Psoas muscle (tissue), 8 donors: ENCODE measurements around the gene ANK2. TPM values are rescaled to one million over a fixed set of nuclear protein-coding genes. Genes with fewer than 3 reads are reported as not detected.

Experiments
- ATAC-seq, 4 donors: fragments of 200-7000 bp; cut with Tn5 transposase; one replicate each; pipeline ENCODE4 v1.9.1; 2020; ENCODE audit warnings: moderate library complexity in 3 of 4, mild to moderate bottlenecking in 2 of 4
- DNase-seq, 2 donors: peaks; one replicate each; pipeline ENCODE4 v3.0.0-alpha.2; 2020
- H3K27ac ChIP-seq: fragments of 200-600 bp; one replicate; pipeline ENCODE4 v1.8.0; 2022
- H3K27me3 ChIP-seq, 3 donors: fragments of 200-600 bp in 1 of 3; one replicate each; pipeline versions ENCODE4 v1.6.1 to v1.8.0; 2013 to 2022; ENCODE audit warnings: low read length in 2 of 3, mild to moderate bottlenecking in 2 of 3, moderate library complexity in 1 of 3; ENCODE audit not compliant: insufficient read depth in 3 of 3
- H3K36me3 ChIP-seq, 2 donors: fragments of 200-600 bp in 1 of 2; one replicate each; pipeline versions ENCODE4 v1.6.1 to v1.8.0; 2013 to 2022; ENCODE audit warnings: low read depth in 1 of 2, mild to moderate bottlenecking in 1 of 2, moderate library complexity in 1 of 2; ENCODE audit not compliant: insufficient read depth in 1 of 2
- H3K4me1 ChIP-seq: fragments of 200-600 bp; one replicate; pipeline ENCODE4 v1.8.0; 2022
- H3K4me3 ChIP-seq: fragments of 200-600 bp; one replicate; pipeline ENCODE4 v1.8.0; 2022; ENCODE audit warnings: mild to moderate bottlenecking
- H3K9me3 ChIP-seq: fragments of 200-600 bp; one replicate; pipeline ENCODE4 v1.8.0; 2022
- CTCF ChIP-seq: fragments of 200-600 bp; IDR thresholded peaks from one replicate; pipeline ENCODE4 v1.8.0; 2022; ENCODE audit warnings: antibody characterized with exemption
- WGBS, 3 donors: extraction: QIAGEN DNeasy Blood & Tissue Kit; methylation state at CpG; one replicate each; pipeline versions ENCODE4 v1.1.6 to v1.1.7; 2013; 5-methylcytosine and 5-hydroxymethylcytosine counted together
- intact Hi-C, 2 donors: fragments of 100-400 bp; cut with DNase I; formaldehyde crosslinking; loops; one replicate each; pipeline versions ENCODE4 v1.11.0 to v1.14.2; 2022
- polyA plus RNA-seq, 3 donors: library from polyadenylated mRNA; stranded (reverse); fragments of 200-250 nt; gene quantifications; one replicate each; pipeline ENCODE4 v1.2.3, GENCODE V29; 2013
- total RNA-seq, 4 donors: library from RNA; stranded (reverse); fragmentation: NEBNext Ultra II Directional in 2 of 4; extraction: Animal tissue kit (Norgen Biotek cat#: 25700) in 2 of 4; gene quantifications; one replicate each; pipeline versions ENCODE4 v1.2.1 to v1.2.4, GENCODE V29; 2021 to 2023
- donor health status: healthy with polysubstance abuse.
- donor health status: DM: no; HTN: no; CAD: no; lungs with moderate emphysema.
- donor health status: Bipolar disorder and iron deficiency.
- donor health status: healthy.
- donor health status: DM: yes; HTN: yes; CAD: no.
- donor health status: DM: no; HTN: no; CAD: no.
- donor health status: DM: no; HTN: no; CAD: no.
- donor health status: DM: yes; HTN: yes; CAD: no.

ANK2 gene
- total and polyA plus RNA-seq, 7 donors = 14.1 to 153 (median 78.5) TPM

DNA sequence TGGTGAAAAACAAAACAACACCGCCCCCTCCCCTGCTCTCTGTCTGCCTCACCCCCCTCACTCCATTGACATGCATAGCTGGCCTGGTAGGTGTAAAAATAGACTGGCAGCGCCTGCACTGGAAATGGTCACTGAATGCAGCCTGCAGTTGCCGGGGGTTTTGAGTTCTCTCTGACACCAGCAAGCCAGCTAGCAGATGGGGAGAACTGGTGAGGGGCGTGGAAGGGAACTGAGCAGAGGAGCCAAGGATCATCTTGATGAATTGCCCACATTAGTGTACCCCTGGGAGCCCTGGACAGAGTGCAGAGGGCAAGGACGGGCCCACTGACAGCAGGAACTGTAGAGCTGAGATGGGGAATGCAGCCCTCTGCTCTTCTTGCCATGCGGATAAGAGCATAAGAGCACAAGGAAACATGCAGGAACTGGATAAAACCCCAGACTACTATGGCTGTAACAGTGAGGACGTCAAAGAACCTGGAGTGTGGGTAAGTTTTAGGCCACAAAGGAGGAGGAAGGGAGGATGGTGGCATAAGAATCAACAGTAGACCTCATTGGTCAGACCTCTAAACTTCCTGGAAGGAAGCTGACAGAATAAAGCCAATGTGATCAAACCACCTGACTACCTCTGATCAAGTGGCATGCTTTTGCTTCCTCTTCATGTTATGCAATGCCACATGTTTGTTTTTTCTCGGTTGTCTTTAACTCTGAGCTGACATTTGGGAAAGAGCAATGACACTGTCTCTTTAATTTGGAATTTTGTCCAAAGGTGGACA lies 96.3 kb downstream of the ANK2 start:
- H3K36me3 ChIP-seq = no peaks in the 10 kb centered on the region
- DNase-seq (peak in 1 of 2 donors; percentile 56), ATAC-seq (peak; percentile 91 to 95 (median 93))
- H3K4me3 ChIP-seq = peak overlapping the region; percentile 63
- WGBS, 3 donors = 6 to 18% (median 13%) methylated on average over 8 of the region's 8 CpGs
- peak overlapping the region; percentile 88 for H3K27ac ChIP-seq
- intact Hi-C loops = no loop called here
- no peaks in the 10 kb centered on the region for H3K9me3 ChIP-seq
- no peaks in the 10 kb centered on the region for H3K27me3 ChIP-seq
- peaks cover 9% of the 10 kb centered on the region for H3K4me1 ChIP-seq
- TF ChIP-seq CTCF = no peak

DNA sequence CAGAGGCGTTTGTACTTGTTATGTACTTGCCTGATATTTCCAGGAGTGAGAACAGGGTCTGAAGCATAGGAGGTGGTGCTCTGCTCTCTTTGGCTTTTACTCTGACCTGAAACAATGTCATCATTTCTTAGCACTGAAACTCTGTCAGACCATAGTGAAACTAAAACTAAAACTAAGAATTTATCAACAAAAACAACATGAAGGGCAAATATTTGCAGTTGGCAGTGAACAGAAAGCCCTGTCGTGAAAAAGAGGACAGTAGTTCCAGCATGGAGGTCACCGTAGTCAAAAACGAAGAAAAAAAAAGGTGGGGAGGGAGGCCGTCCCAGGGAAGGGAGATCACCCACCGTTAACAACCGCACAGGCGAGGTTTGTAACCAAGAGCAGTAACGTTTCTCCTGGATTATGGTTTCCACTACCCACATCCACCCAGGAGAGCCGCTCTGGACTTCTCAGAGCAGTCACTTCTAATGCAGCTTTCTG lies 97.5 kb downstream of the ANK2 start:
- Histone ChIP-seq H3K36me3 (no peaks in the 10 kb centered on the region), H3K27me3 (no peaks in the 10 kb centered on the region), H3K4me1 (peaks cover 9% of the 10 kb centered on the region), H3K9me3 (no peaks in the 10 kb centered on the region), H3K27ac (peak overlapping the region; percentile 88), H3K4me3 (peak overlapping the region; percentile 63)
- DNase-seq (no peak), ATAC-seq (peak in 3 of 4 donors; percentile 52 to 66 (median 54))
- 8 to 15% (median 12%) methylated on average over 10 of the region's 10 CpGs for WGBS, 3 donors
- intact Hi-C loops = no loop called here
- no peak for TF ChIP-seq CTCF

DNA sequence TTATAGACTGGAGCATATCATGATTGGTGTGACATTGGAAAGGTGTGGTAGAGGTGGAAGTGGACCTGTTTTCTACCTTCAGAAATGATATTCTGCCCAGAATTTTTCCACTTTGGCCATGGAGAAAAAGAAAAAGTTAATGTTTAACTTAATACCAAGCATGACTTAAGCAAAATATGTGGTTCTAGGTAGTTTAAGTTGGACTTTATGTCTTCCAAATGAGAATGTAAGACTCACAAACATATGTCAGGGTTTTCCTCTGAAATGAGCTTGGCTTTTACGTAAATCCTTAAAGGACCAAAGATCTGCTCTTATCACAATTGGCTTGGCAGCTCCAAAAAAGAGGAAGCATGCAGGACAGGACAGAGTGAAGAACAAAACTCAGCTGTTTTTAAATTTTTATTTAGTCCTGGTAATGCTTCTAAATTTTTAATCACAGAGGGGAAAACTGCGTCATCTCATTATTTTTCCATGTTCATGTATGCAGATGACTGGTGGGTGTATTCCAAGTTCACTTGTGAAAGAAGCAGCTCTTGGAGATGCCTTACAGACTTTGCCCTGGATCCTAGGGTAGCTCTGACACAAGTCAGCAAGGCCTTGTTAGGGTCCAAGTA lies 98.2 kb downstream of the ANK2 start:
- no peak for ATAC-seq
- 26 to 51% (median 35%) methylated on average over 2 of the region's 2 CpGs for WGBS, 3 donors
- intact Hi-C loops = no loop called here
- Histone ChIP-seq H3K4me3 (peak overlapping the region; percentile 63), H3K27ac (peak overlapping the region; percentile 88), H3K27me3 (no peaks in the 10 kb centered on the region), H3K4me1 (peaks cover 9% of the 10 kb centered on the region), H3K36me3 (no peaks in the 10 kb centered on the region), H3K9me3 (no peaks in the 10 kb centered on the region)
- DNase-seq = no peak
- TF ChIP-seq CTCF = no peak

- peaks cover 14% of the 10 kb centered on the region for H3K4me1 ChIP-seq
- TF ChIP-seq CTCF = no peak
- ATAC-seq (no peak), DNase-seq (no peak)
- intact Hi-C loops = no loop called here
- no peak overlapping the region for H3K27ac ChIP-seq
- H3K4me3 ChIP-seq = no peak overlapping the region
- H3K9me3 ChIP-seq = no peaks in the 10 kb centered on the region
- no peaks in the 10 kb centered on the region for H3K27me3 ChIP-seq
- H3K36me3 ChIP-seq = no peaks in the 10 kb centered on the region
Measured at GRCh38 chr4:113148925-113149324, 99.5 kb downstream of the ANK2 start.
